K562 (cell line): ENCODE data around the gene BEST2. TPM values are rescaled to one million over a fixed set of nuclear protein-coding genes. Genes with fewer than 3 reads are reported as not detected.
A peak's percentile ranks its signal among the peaks of the same experiment; 100 is the strongest.

Experiments used
- ARHGAP35 ChIP-seq: fragments of 450-650 bp; IDR thresholded peaks from 2 replicates; pipeline ENCODE4 v1.6.1; 2018; ENCODE audit not compliant: partially characterized antibody
- BDP1 ChIP-seq: IDR thresholded peaks from 3 replicates; pipeline ENCODE4 v1.6.1; 2011; ENCODE audit not compliant: insufficient read length, insufficient read depth
- DIDO1 ChIP-seq: fragments of 450-650 bp; IDR thresholded peaks from 2 replicates; pipeline ENCODE4 v1.6.1; 2016; ENCODE audit warnings: low read depth, missing biosample characterization, missing genetic modification characterization
- GATAD2B ChIP-seq: fragments of 450-650 bp; IDR thresholded peaks from 2 replicates; pipeline ENCODE4 v1.6.1; 2017; ENCODE audit warnings: mild to moderate bottlenecking, borderline replicate concordance
- GTF2F1 ChIP-seq: IDR thresholded peaks from 2 replicates; pipeline ENCODE4 v1.6.1; 2011; ENCODE audit warnings: low read depth, low read length, improper control_type of control experiment
- IRF9 ChIP-seq: fragments of 450-650 bp; IDR thresholded peaks from 2 replicates; pipeline ENCODE4 v1.6.1; 2016; ENCODE audit warnings: missing biosample characterization, missing genetic modification characterization
- NR2C1 ChIP-seq, 2 experiments: fragments of 450-650 bp; IDR thresholded peaks; 2 replicates each; pipeline ENCODE4 v1.6.1; 2017; ENCODE audit warnings: mild to moderate bottlenecking in 2 of 2, antibody characterized with exemption in 1 of 2, inconsistent platforms in 1 of 2, missing compliant biosample characterization in 1 of 2, missing genetic modification characterization in 1 of 2
- PML ChIP-seq: IDR thresholded peaks from 2 replicates; pipeline ENCODE4 v1.6.1; 2012; ENCODE audit warnings: low read length, inconsistent platforms
- PURB ChIP-seq: sonication (generic); formaldehyde crosslinking; IDR thresholded peaks from 2 replicates; pipeline ENCODE4 v1.9.0; 2021; ENCODE audit warnings: low read depth, mild to moderate bottlenecking, missing genetic modification reagents
- RERE ChIP-seq: sonication (generic); formaldehyde crosslinking; IDR thresholded peaks from 2 replicates; pipeline ENCODE4 v1.8.0; 2023; ENCODE audit warnings: missing genetic modification reagents, mild to moderate bottlenecking, borderline replicate concordance
- RHOXF2B ChIP-seq: fragments of 250-450 bp; sonication (Bioruptor Pico); conservative IDR thresholded peaks from 2 replicates; pipeline ENCODE4 v1.5.1; 2021
- SIRT6 ChIP-seq: IDR thresholded peaks from one replicate; pipeline ENCODE4 v1.6.1; 2012; ENCODE audit warnings: low read depth, mild to moderate bottlenecking, control low read depth, inconsistent platforms, low read length, moderate library complexity
- STAT5B ChIP-seq: fragments of 250-450 bp; sonication (Bioruptor Pico); IDR thresholded peaks from 2 replicates; pipeline ENCODE4 v1.8.0; 2021; ENCODE audit warnings: mild to moderate bottlenecking, inconsistent platforms
- TBP ChIP-seq: optimal IDR thresholded peaks from 2 replicates; pipeline ENCODE3; 2011; ENCODE audit warnings: low read depth, low read length, improper control_type of control experiment
- TGIF2 ChIP-seq: sonication (generic); formaldehyde crosslinking; IDR thresholded peaks from 2 replicates; pipeline ENCODE4 v1.8.1; 2022; ENCODE audit warnings: mild to moderate bottlenecking, missing genetic modification reagents, moderate library complexity
- ZBTB17 ChIP-seq: fragments of 450-650 bp; formaldehyde crosslinking; IDR thresholded peaks from 2 replicates; pipeline ENCODE4 v1.4.0; 2020; ENCODE audit warnings: mild to moderate bottlenecking
- ZBTB26 ChIP-seq: fragments of 450-650 bp; formaldehyde crosslinking; IDR thresholded peaks from 2 replicates; pipeline ENCODE4 v1.4.0; 2022; ENCODE audit warnings: missing genetic modification characterization
- ZNF263 ChIP-seq: sonication (generic); formaldehyde crosslinking; IDR thresholded peaks from 2 replicates; pipeline ENCODE4 v1.8.0; 2022; ENCODE audit warnings: mild to moderate bottlenecking, missing genetic modification reagents, borderline replicate concordance
- ZNF324 ChIP-seq: fragments of 250-450 bp; sonication (Bioruptor Pico); IDR thresholded peaks from 2 replicates; pipeline ENCODE4 v1.4.0; 2020; ENCODE audit warnings: mild to moderate bottlenecking
- ZNF695 ChIP-seq: fragments of 450-650 bp; formaldehyde crosslinking; IDR thresholded peaks from 2 replicates; pipeline ENCODE4 v1.4.0; 2020; ENCODE audit warnings: mild to moderate bottlenecking, moderate library complexity
- ZNF77 ChIP-seq: fragments of 250-450 bp; sonication (Bioruptor Pico); IDR thresholded peaks from 2 replicates; pipeline ENCODE4 v1.5.0; 2020
- polyA plus RNA-seq, 8 experiments: library from polyadenylated mRNA; depleted of rRNA in 4 of 8; stranded (reverse) in 5 of 8; unstranded in 3 of 8; fragments of >200 nt; fragmentation: Nextera tagmentation in 2 of 8; fragmentation: Illumina TruSeq in 1 of 8; extraction: Ambion mirVana in 2 of 8; extraction: Trizol in 1 of 8; gene quantifications; 2 replicates each; pipeline versions ENCODE4 v1.2.1 to v1.2.3, GENCODE V29; 2011 to 2014; ENCODE audit warnings: inconsistent platforms in 1 of 8, missing spikeins in 1 of 8
- total RNA-seq, 7 experiments: library from RNA; depleted of rRNA in 6 of 7; stranded (reverse); fragments of >200 nt in 6 of 7; fragmentation: Illumina TruSeq in 2 of 7; extraction: Trizol in 2 of 7; gene quantifications; 2 replicates each; pipeline versions ENCODE4 v1.2.1 to v1.2.3, GENCODE V29; 2011 to 2021; ENCODE audit warnings: low replicate concordance in 1 of 7
- TF ChIP-seq, protein P1 (sequence below): sonication (generic); formaldehyde crosslinking; IDR thresholded peaks from 2 replicates; pipeline ENCODE4 v1.5.0; 2020; ENCODE audit warnings: missing genetic modification reagents

The BEST2 gene
- total and polyA plus RNA-seq, 9 of the 15 experiments (the other 6 are each of a cell fraction or from before 2014, with no cell fraction given): not detected

DNA sequence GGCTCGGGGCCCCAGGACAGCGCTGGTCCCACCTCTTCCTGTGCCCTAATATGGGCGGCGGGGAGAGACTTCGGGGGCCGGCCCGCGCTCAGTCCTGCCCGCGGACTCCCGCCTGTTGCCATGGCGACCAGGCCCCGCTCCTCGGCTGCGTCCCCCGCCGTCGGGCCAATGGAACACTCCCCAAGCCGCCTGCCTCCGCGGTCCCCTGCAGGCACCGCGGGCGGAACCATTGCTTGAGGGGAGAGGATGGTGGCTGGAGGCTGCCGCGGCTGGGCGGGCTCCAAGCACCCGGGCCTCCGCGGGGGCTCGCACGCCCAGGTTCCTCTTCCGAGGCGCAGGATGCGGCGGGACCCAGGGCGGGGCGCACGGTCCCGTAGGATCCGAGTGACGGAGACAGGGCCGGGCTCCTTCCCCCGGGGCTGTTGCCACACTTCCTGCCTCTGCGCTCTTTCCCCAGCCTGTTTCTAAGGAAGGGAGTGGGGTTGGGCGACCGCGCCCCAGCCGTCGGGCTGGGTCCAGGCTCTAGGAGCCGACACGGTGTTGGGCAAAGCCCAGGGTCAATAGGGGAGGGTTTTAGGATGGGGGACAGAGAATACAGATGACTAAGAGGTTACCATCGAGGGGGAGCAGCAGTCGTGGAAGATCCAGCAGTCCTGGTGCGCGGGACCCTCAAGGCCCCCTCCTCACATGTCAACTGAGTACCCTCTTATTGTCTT is 38.5 kb downstream of the BEST2 start (continued):
- TF ChIP-seq ZNF324 (CRISPR knock-in tag) (no peak), ZBTB17 (peak; percentile 80; the same call in 1 of the 2 replicates), PML (peak; percentile 27; the same call in 1 of the 2 replicates), RHOXF2B (CRISPR knock-in tag) (no peak), GTF2F1 (no peak), NR2C1 (IDR thresholded peaks at IDR 0.05) (no peak), NR2C1 (tag; IDR thresholded peaks at IDR 0.05) (no peak), RERE (no peak), BDP1 (no peak), TBP (peak; percentile 55), TGIF2 (no peak), ZNF263 (CRISPR knock-in tag) (no peak), ARHGAP35 (no peak), ZNF695 (CRISPR knock-in tag) (no peak), IRF9 (tag) (no peak), SIRT6 (no peak), ZBTB26 (CRISPR knock-in tag) (no peak), DIDO1 (tag) (no peak), GATAD2B (no peak), PURB (CRISPR knock-in tag) (no peak), STAT5B (CRISPR knock-in tag) (no peak), ZNF77 (CRISPR knock-in tag) (no peak)
- TF ChIP-seq, protein P1, sequence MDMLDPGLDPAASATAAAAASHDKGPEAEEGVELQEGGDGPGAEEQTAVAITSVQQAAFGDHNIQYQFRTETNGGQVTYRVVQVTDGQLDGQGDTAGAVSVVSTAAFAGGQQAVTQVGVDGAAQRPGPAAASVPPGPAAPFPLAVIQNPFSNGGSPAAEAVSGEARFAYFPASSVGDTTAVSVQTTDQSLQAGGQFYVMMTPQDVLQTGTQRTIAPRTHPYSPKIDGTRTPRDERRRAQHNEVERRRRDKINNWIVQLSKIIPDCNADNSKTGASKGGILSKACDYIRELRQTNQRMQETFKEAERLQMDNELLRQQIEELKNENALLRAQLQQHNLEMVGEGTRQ (CRISPR knock-in tag): no peak
